Breast epithelium (tissue), 3 donors: ENCODE measurements around the gene HSDL2.

ENCODE experiments used
- CTCF ChIP-seq, 3 donors: fragments of 450-650 bp; IDR thresholded peaks; one replicate each; pipeline ENCODE4 v1.5.1; 2016 to 2017; ENCODE audit warnings: antibody characterized with exemption in 3 of 3, mild to moderate bottlenecking in 3 of 3, moderate library complexity in 3 of 3
- POLR2AphosphoS5 ChIP-seq, 3 donors: sonication (generic); formaldehyde crosslinking; IDR thresholded peaks; one replicate each; pipeline ENCODE4 v1.6.1; 2017; ENCODE audit warnings: antibody characterized with exemption in 3 of 3

GRCh38 chr9:112495614-112496013 lies 115.7 kb downstream of the HSDL2 start:
- TF ChIP-seq CTCF (IDR thresholded peaks at IDR 0.05) (no peak), POLR2AphosphoS5 (IDR thresholded peaks at IDR 0.05) (no peak)
